Activated CD8-positive, alpha-beta memory T cell treated with anti-CD3 and anti-CD28 coated beads for 36 hours (primary cell): ENCODE measurements around the gene SMIM41. TPM values are rescaled to one million over a fixed set of nuclear protein-coding genes. Genes with fewer than 3 reads are reported as not detected.

ENCODE experiments used
- CTCF ChIA-PET: fragments of 350-600 bp; sonication (Branson Sonifier 250); formaldehyde crosslinking; loops from one replicate; lab custom pipeline; 2021; ENCODE audit warnings: antibody characterized with exemption; lab: Charles Lee
- POLR2A ChIA-PET: fragments of 350-600 bp; sonication (Branson Sonifier 250); formaldehyde crosslinking; loops from one replicate; lab custom pipeline; 2021; ENCODE audit warnings: antibody characterized with exemption; lab: Charles Lee
- total RNA-seq, 2 experiments: library from RNA; stranded (reverse); gene quantifications; one replicate each; pipeline ENCODE4 v1.2.3, GENCODE V29; 2021

The SMIM41 gene
- total RNA-seq, 2 experiments from 2014 or later: not detected

- POLR2A ChIA-PET: no interaction called here
- CTCF ChIA-PET: interaction anchor here (1.0 kb wide), 1 partner anchor 21 kb away, joined by 4 read pairs; no protein-coding TSS in a partner anchor
Measured at GRCh38 chr12:52045794-52046199, 33.7 kb upstream of the SMIM41 start.

- POLR2A ChIA-PET: no interaction called here
- CTCF ChIA-PET: interaction anchor here (0.8 to 2.5 kb wide), 4 partner anchors 16 to 37 kb away, joined by 4 to 16 read pairs (median 4); no protein-coding TSS in a partner anchor
Measured at GRCh38 chr12:52046859-52047258, 32.6 kb upstream of the SMIM41 start.

GRCh38 chr12:52049286-52049685 is 30.2 kb upstream of the SMIM41 start:
- CTCF ChIA-PET: interaction anchor here (0.5 to 2.5 kb wide), 2 partner anchors 25 to 465 kb away, joined by 3 to 16 read pairs; no protein-coding TSS in a partner anchor
- POLR2A ChIA-PET: no interaction called here

- POLR2A ChIA-PET: no interaction called here
- CTCF ChIA-PET: interaction anchor here (1.2 to 3.6 kb wide), 2 partner anchors 9 to 18 kb away, joined by 3 to 35 read pairs; partner anchors contain the start of gene ATG101
Measured at GRCh38 chr12:52049688-52050087, 29.8 kb upstream of the SMIM41 start.

GRCh38 chr12:52050116-52050757 is 29.3 kb upstream of the SMIM41 start:
- ChIA-PET CTCF (interaction anchor here (0.6 to 5.4 kb wide), 9 partner anchors 8 to 73 kb away, joined by 3 to 51 read pairs (median 5); partner anchors contain the start of gene ATG101), POLR2A (interaction anchor here (0.6 to 2.1 kb wide), 5 partner anchors 8 to 24 kb away, joined by 3 to 12 read pairs (median 7); partner anchors contain the start of gene ATG101)

GRCh38 chr12:52050758-52051541 is 28.6 kb upstream of the SMIM41 start, which contains the start of gene NR4A1:
Gene NR4A1, plus strand, starts transcription at chr12:52051442. Its CDS starts 2,887 bp downstream, at chr12:52054329.
- ChIA-PET POLR2A (interaction anchor here (0.7 to 2.1 kb wide), 8 partner anchors 9 to 228 kb away, joined by 3 to 12 read pairs (median 6); partner anchors contain the start of gene ATG101), CTCF (interaction anchor here (0.6 to 5.4 kb wide), 14 partner anchors 8 to 73 kb away, joined by 3 to 51 read pairs (median 4); partner anchors contain the start of gene ATG101)

GRCh38 chr12:52052468-52053186 is 26.9 kb upstream of the SMIM41 start:
- CTCF ChIA-PET: interaction anchor here (1.5 to 5.4 kb wide), 5 partner anchors 11 to 27 kb away, joined by 4 to 51 read pairs (median 7); partner anchors contain the start of gene ATG101
- POLR2A ChIA-PET: interaction anchor here (1.1 kb wide), 1 partner anchor 9 kb away, joined by 3 read pairs; no protein-coding TSS in a partner anchor

- POLR2A ChIA-PET: no interaction called here
Measured at GRCh38 chr12:52053536-52054209, 25.8 kb upstream of the SMIM41 start.

GRCh38 chr12:52054231-52054832 is 25.2 kb upstream of the SMIM41 start:
- CTCF ChIA-PET: interaction anchor here (1.3 to 5.4 kb wide), 2 partner anchors 15 to 28 kb away, joined by 4 to 51 read pairs; partner anchors contain the start of gene ATG101

More at GRCh38 chr12:52053536-52054209, 25.8 kb upstream of the SMIM41 start:
- CTCF ChIA-PET: interaction anchor here (3.6 to 5.4 kb wide), 2 partner anchors 14 to 28 kb away, joined by 35 to 51 read pairs; partner anchors contain the start of gene ATG101

GRCh38 chr12:52054833-52055730 is 24.4 kb upstream of the SMIM41 start:
- CTCF ChIA-PET: interaction anchor here (0.5 to 5.4 kb wide), 5 partner anchors 12 to 29 kb away, joined by 3 to 51 read pairs (median 4); partner anchors contain the start of gene ATG101
- POLR2A ChIA-PET: no interaction called here

More at GRCh38 chr12:52054231-52054832, 25.2 kb upstream of the SMIM41 start:
- POLR2A ChIA-PET: no interaction called here

- POLR2A ChIA-PET: interaction anchor here (0.6 kb wide), 2 partner anchors 13 to 236 kb away, joined by 3 to 4 read pairs; no protein-coding TSS in a partner anchor
- CTCF ChIA-PET: interaction anchor here (0.5 to 1.6 kb wide), 4 partner anchors 11 to 31 kb away, joined by 3 to 5 read pairs (median 4); no protein-coding TSS in a partner anchor
Measured at GRCh38 chr12:52055731-52056711, 23.5 kb upstream of the SMIM41 start.

GRCh38 chr12:52056801-52057637 is 22.5 kb upstream of the SMIM41 start:
- POLR2A ChIA-PET: interaction anchor here (0.6 kb wide), 1 partner anchor 12 kb away, joined by 4 read pairs; no protein-coding TSS in a partner anchor
- CTCF ChIA-PET: interaction anchor here (1.2 to 1.6 kb wide), 3 partner anchors 12 to 32 kb away, joined by 3 to 5 read pairs (median 4); no protein-coding TSS in a partner anchor

GRCh38 chr12:52057638-52058576 is 21.6 kb upstream of the SMIM41 start:
- ChIA-PET POLR2A (interaction anchor here (1.1 kb wide), 1 partner anchor 12 kb away, joined by 3 read pairs; the partner anchor contains the start of gene ATG101), CTCF (interaction anchor here (1.2 to 1.4 kb wide), 3 partner anchors 10 to 32 kb away, joined by 3 to 7 read pairs (median 5); no protein-coding TSS in a partner anchor)
